Hepatocyte (in vitro differentiated cells): ENCODE results near the gene PLEKHJ1. TPM values are rescaled to one million over a fixed set of nuclear protein-coding genes. Genes with fewer than 3 reads are reported as not detected.

ENCODE experiments used
- DNase-seq: peaks from one replicate; pipeline ENCODE4 v3.0.0-alpha.2; 2016; ENCODE audit warnings: low spot score
- H2AFZ ChIP-seq: fragments of 200-600 bp; sonication (generic); 2 replicates; pipeline ENCODE4 v1.6.0; 2016; ENCODE audit warnings: antibody characterized with exemption, mild to moderate bottlenecking
- H3K27ac ChIP-seq: fragments of 200-600 bp; sonication (generic); 2 replicates; pipeline ENCODE4 v1.5.1; 2016; ENCODE audit warnings: mild to moderate bottlenecking
- H3K27me3 ChIP-seq: fragments of 200-600 bp; sonication (generic); 2 replicates; pipeline ENCODE4 v1.6.1; 2016
- H3K36me3 ChIP-seq: fragments of 200-600 bp; sonication (generic); replicated peaks from 2 replicates; pipeline ENCODE4 v1.5.1; 2016; ENCODE audit warnings: low read depth; ENCODE audit not compliant: insufficient read depth
- H3K4me1 ChIP-seq: fragments of 200-600 bp; sonication (generic); 2 replicates; pipeline ENCODE4 v1.5.1; 2016; ENCODE audit warnings: mild to moderate bottlenecking, moderate library complexity; ENCODE audit not compliant: insufficient read depth
- H3K4me2 ChIP-seq: fragments of 200-600 bp; sonication (generic); 2 replicates; pipeline ENCODE4 v1.6.0; 2016
- H3K4me3 ChIP-seq: fragments of 200-600 bp; sonication (generic); 2 replicates; pipeline ENCODE4 v1.5.1; 2016; ENCODE audit warnings: mild to moderate bottlenecking
- H3K79me2 ChIP-seq: fragments of 200-600 bp; sonication (generic); 2 replicates; pipeline ENCODE4 v1.6.0; 2017; ENCODE audit warnings: mild to moderate bottlenecking
- H3K9me2 ChIP-seq: fragments of 200-600 bp; sonication (generic); replicated peaks from 2 replicates; pipeline ENCODE4 v1.6.0; 2017; ENCODE audit warnings: mild to moderate bottlenecking; ENCODE audit not compliant: insufficient read depth
- H3K9me3 ChIP-seq: fragments of 200-600 bp; sonication (generic); 2 replicates; pipeline ENCODE4 v1.5.1; 2016; ENCODE audit warnings: low read depth, mild to moderate bottlenecking
- H4K20me1 ChIP-seq: fragments of 200-600 bp; sonication (generic); 2 replicates; pipeline ENCODE4 v1.6.0; 2016; ENCODE audit warnings: mild to moderate bottlenecking; ENCODE audit not compliant: insufficient read depth, poor library complexity, severe bottlenecking
- CTCF ChIP-seq: fragments of 200-600 bp; sonication (generic); IDR thresholded peaks from 2 replicates; pipeline ENCODE4 v1.5.1; 2016; ENCODE audit warnings: antibody characterized with exemption, mild to moderate bottlenecking; ENCODE audit not compliant: poor library complexity
- EZH2 ChIP-seq: fragments of 200-600 bp; sonication (generic); IDR thresholded peaks from 2 replicates; pipeline ENCODE4 v1.6.1; 2016; ENCODE audit warnings: antibody characterized with exemption, mild to moderate bottlenecking, borderline replicate concordance
- EZH2phosphoT487 ChIP-seq: fragments of 200-600 bp; sonication (generic); IDR thresholded peaks from one replicate; pipeline ENCODE4 v1.6.1; 2018; ENCODE audit warnings: antibody characterized with exemption, mild to moderate bottlenecking, low read depth, moderate library complexity; ENCODE audit not compliant: unreplicated experiment, severe bottlenecking
- WGBS: methylation state at CpG from one replicate; pipeline ENCODE4 v1.1.6; 2016; ENCODE audit warnings: low lambda C conversion rate; ENCODE audit errors: missing lambda C conversion rate; 5-methylcytosine and 5-hydroxymethylcytosine counted together
- polyA plus RNA-seq: library from polyadenylated mRNA; unstranded; fragments of >200 nt; fragmentation: Nextera tagmentation; extraction: Ambion mirVana; gene quantifications from 2 replicates; pipeline ENCODE4 v1.2.1, GENCODE V29; 2016
- total RNA-seq: library from RNA; depleted of rRNA; stranded (reverse); fragments of >200 nt; gene quantifications from 2 replicates; pipeline ENCODE4 v1.2.3, GENCODE V29; 2014

Gene PLEKHJ1
- total and polyA plus RNA-seq, 2 experiments from 2014 or later = 165 to 190 TPM

GRCh38 chr19:2232286-2233151 is 3.6 kb downstream of the PLEKHJ1 start:
- H3K9me3 ChIP-seq = no peaks in the 10 kb centered on the region
- H3K4me1 ChIP-seq = peaks cover 15% of the 10 kb centered on the region
- H3K4me3 ChIP-seq = no peak overlapping the region
- WGBS = 89% methylated on average over 27 of the region's 30 CpGs
- no peaks in the 10 kb centered on the region for H3K27me3 ChIP-seq
- H3K79me2 ChIP-seq = peaks cover 47% of the 10 kb centered on the region
- DNase-seq = no peak
- H4K20me1 ChIP-seq = peaks cover 3% of the 10 kb centered on the region
- H3K36me3 ChIP-seq = no peaks in the 10 kb centered on the region
- no peak overlapping the region for H3K4me2 ChIP-seq
- TF ChIP-seq EZH2phosphoT487 = no peak
- TF ChIP-seq EZH2 = no peak
- no peak for TF ChIP-seq CTCF
- no peaks in the 10 kb centered on the region for H3K9me2 ChIP-seq
- H2AFZ ChIP-seq = no peak overlapping the region
- H3K27ac ChIP-seq = peak overlapping the region; percentile 8

GRCh38 chr19:2231621-2232221 is 4.4 kb downstream of the PLEKHJ1 start:
- no peaks in the 10 kb centered on the region for H3K9me3 ChIP-seq
- 87% methylated on average over 21 of the region's 21 CpGs for WGBS
- DNase-seq = no peak
- no peaks in the 10 kb centered on the region for H3K27me3 ChIP-seq
- TF ChIP-seq EZH2 (no peak), CTCF (no peak), EZH2phosphoT487 (no peak)
- H3K27ac ChIP-seq = no peak overlapping the region
- no peak overlapping the region for H2AFZ ChIP-seq
- H4K20me1 ChIP-seq = no peaks in the 10 kb centered on the region
- peaks cover 10% of the 10 kb centered on the region for H3K4me1 ChIP-seq
- H3K4me3 ChIP-seq = no peak overlapping the region
- H3K79me2 ChIP-seq = peaks cover 41% of the 10 kb centered on the region
- H3K9me2 ChIP-seq = no peaks in the 10 kb centered on the region
- no peaks in the 10 kb centered on the region for H3K36me3 ChIP-seq
- H3K4me2 ChIP-seq = no peak overlapping the region

- Histone ChIP-seq H3K4me3 (no peak overlapping the region), H3K4me2 (no peak overlapping the region), H3K36me3 (no peaks in the 10 kb centered on the region), H3K27me3 (no peaks in the 10 kb centered on the region), H4K20me1 (no peaks in the 10 kb centered on the region), H3K9me2 (no peaks in the 10 kb centered on the region), H3K27ac (no peak overlapping the region), H3K4me1 (peaks cover 10% of the 10 kb centered on the region), H3K79me2 (peaks cover 41% of the 10 kb centered on the region), H3K9me3 (no peaks in the 10 kb centered on the region), H2AFZ (no peak overlapping the region)
- DNase-seq = no peak
- WGBS = 94% methylated on average over 10 of the region's 12 CpGs
- TF ChIP-seq CTCF (no peak), EZH2 (no peak), EZH2phosphoT487 (no peak)
These were observed 5.2 kb downstream of the PLEKHJ1 start for GRCh38 chr19:2230807-2231533.
